Measurements from ENCODE around the gene HOXB6.

HOXB6 gene

DNA sequence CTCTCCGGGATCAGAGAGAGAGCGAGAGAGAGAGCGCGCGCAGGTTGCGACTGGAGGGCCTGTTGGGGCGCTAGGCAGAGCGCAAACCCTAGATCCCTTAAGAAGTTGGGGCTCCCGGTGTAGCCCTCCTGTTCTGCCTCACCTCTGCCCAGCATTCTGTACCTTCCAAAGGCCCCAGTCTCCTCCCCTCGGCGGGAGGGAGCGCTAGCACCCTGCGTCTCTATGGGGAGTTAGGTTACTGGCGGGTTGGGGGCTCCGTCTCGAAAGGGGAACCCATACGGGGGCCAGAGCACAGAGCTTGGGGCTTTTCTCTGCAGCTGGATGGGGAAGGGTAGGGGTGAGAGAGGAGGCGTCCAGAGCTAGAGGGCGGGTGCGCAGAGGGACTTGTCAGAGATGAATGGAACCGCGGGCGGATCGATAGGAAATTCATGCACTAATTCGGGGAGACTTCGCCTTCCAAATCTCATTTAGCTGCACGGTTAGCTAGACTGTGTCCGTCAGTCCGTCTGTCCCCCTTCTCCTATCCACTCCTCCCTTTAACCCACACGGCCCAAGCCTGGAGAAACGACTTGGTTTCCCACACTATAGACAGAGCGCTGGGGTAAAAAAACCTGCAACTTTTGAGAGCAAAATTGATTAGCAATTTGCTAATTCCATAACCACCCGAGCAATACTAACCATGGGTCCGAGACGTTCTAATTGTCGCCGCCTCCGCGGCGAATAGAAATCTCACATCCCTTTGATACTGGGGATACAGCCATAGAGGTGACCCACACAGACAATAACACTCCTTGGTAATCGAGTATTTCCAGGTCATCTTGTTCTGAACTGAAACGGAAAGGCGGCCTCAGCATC is 25.9 kb downstream of the HOXB6 start:
- DNase-seq, result peak; percentile 67

- peak; percentile 95 for DNase-seq
Observed at GRCh38 chr17:48577946-48578615, 26.7 kb downstream of the HOXB6 start, which contains the start of gene HOXB4. Gene HOXB4, minus strand, starts transcription at chr17:48578350. Its CDS starts 31 bp downstream, at chr17:48578319.

GRCh38 chr17:48577330-48577945 is 27.3 kb downstream of the HOXB6 start:
- DNase-seq, result peak; percentile 64

DNA sequence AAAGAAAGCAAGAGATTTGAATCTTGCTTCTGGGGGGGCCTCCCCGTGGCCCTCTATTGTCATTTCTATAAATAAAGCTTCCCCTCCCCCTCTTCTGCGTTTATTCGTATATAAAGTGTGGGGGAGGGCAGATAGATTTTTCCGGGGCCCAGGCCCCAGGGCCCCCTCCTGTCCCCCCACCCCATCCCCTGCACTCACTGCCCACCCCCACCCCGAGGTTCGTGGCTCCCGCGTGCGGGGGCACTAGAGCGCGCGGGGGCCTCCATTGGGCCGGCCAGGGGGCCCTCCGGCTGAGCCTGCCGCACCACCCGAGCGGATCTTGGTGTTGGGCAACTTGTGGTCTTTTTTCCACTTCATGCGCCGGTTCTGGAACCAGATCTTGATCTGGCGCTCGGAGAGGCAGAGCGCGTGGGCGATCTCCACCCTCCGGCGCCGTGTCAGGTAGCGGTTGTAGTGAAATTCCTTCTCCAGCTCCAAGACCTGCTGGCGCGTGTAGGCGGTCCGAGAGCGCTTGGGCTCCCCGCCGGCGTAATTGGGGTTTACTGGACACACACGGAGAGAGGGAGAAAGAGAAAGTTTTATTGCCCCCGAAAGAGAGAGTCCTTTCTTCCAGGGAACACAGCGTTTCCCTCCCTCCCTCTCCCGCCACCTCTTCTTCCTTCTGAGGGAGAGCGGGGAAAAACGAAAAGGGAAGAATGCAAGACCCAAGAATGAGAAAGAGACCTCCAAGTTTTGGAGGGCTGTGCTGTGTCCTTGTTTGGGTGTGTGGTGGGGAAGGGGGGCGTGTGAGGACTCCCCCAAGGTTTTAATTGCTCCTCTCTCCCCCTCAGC is 28.1 kb downstream of the HOXB6 start:
- DNase-seq, result peak; percentile 77

- no peak for DNase-seq
Observed at GRCh38 chr17:48575673-48576478, 28.9 kb downstream of the HOXB6 start.

DNA sequence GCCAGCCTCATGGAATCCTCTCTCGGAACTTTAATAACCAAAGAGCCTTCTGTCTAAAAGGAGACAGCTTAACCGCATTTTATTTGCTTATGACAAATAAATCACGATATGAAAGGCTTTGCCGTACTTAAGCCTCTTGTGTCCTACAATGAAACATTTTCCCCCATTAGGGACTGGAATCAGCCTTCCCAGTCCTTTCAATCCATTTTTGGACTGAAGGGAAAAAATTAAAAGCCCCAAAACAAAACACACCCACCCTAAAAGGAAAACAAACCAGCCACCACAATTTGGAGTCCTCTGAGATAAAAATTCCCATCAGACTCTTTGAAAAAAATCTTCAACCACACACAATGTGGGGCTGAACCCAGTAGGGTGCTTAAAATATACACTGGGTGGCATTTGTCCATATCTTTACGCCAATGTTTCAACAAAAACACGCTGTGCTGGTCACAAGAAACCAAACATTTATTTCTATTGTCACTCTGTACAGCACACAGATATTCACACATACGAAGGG is 29.7 kb downstream of the HOXB6 start:
- no peak for DNase-seq

DNA sequence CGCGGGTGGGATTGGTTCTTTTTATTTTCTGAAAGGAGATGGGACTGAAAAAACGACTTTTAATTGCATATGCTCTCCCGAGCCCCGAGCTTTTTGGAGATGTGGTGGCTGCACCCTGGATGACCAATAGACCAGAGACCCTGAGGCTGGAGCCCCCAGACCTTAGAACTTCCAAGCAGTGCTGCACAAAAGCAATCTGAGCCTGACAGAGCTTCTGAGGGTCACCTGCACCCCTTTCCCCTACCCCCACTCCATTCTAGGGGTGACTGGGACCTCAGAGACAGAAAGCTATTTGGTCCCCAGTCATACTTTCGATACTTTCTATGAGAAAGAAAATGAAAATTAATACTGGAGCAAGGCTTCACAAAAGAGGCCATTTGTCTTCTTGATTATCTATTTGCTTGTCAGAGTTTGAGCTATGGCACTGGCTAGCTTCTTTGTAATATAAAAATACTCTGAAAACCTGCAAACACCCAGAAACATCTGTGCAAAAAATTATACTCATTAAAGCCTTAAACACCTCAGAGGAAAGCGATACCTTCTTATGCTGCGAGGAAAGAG is 30.2 kb downstream of the HOXB6 start:
- no peak for DNase-seq

- no peak for DNase-seq
Observed at GRCh38 chr17:48571826-48572417, 32.9 kb downstream of the HOXB6 start.

- no peak for DNase-seq
Observed at GRCh38 chr17:48571024-48571818, 33.6 kb downstream of the HOXB6 start.

- no peak for DNase-seq
Observed at GRCh38 chr17:48570325-48571023, 34.3 kb downstream of the HOXB6 start.

- DNase-seq, result no peak
Observed at GRCh38 chr17:48569674-48570324, 35.0 kb downstream of the HOXB6 start.

DNA sequence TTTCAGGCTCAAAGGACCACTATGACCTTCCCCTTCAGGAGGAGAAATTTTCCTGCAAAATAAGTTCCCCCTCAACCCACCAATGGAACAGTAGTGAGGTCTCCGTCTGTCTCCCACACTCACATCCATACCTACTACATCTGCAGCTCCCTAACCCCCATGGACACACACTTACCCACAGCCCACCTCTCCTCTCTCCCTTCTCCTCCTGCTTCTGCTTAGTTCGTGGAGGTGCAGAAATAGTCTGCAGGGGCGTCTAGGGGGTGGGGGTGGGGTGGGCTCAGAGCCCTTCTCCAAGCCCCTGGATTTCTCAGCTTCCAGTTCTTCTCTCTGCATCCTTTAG is 35.6 kb downstream of the HOXB6 start:
- no peak for DNase-seq

- no peak for DNase-seq
Observed at GRCh38 chr17:48568499-48569239, 36.1 kb downstream of the HOXB6 start.

DNA sequence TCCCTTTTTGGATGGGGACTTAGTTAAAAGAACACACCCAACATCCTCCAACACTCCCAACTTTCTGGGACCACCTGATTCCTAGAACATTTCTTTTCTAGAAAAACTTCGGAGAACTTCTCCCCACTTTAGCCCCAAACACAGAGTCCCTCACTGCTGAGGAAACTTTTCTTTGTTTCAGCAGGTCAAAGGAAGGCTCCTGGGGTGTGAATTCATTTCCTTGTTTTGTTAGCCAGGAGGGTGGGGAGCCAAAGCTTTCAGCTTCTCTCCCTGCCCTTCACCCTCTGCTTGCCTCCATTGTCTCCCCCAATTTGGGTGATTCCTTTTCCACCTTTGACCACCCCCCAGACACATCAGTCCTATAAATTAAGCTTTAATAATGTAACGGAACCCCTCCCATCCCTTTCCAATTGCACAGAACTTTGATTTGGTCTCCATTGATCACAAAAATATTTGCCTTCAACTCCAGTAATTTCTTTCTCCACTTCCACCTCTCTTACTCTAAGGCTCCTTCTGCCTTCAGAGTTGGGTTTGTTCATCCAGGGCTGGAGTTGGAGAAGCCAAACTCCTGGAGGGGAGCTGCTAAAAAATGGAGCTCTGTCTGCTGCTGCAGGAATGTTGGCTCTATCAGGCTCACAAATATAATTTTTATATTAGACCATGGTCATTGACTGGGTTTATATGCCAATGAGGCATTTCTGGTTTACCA is 37.0 kb downstream of the HOXB6 start:
- no peak for DNase-seq

DNA sequence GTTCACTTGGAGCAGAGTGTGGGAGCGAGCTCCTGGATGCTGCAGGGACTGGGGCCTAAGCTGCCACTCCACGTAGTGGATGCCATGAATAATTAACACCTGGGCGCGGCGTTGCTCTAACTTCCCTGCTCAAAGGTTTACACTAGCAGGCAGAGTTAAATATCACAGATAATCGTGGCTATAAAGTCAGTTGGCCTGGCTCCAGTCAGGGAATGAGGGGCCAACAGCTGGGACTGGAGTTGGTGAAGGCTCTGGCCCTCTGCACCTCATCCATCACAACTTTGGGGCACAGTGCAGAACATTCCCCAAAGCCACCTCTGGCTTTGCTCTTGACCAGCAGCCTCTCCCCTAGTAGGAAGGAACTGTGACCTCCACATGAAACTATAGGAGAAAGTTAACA is 37.6 kb downstream of the HOXB6 start:
- no peak for DNase-seq

GRCh38 chr17:48566717-48567116 is 38.1 kb downstream of the HOXB6 start:
- no peak for DNase-seq

GRCh38 chr17:48565925-48566710 is 38.7 kb downstream of the HOXB6 start:
- no peak for DNase-seq
